H1 (cell line): Measurements from ENCODE around the gene FOXD2. TPM values are rescaled to one million over a fixed set of nuclear protein-coding genes. Genes with fewer than 3 reads are reported as not detected.

ENCODE experiments used
- ASH2L ChIP-seq: fragments of 200-600, 300-600 bp; sonication (generic); IDR thresholded peaks from one replicate; pipeline ENCODE4 v1.7.1; 2017; ENCODE audit warnings: low read length
- ATF2 ChIP-seq: IDR thresholded peaks from 2 replicates; pipeline ENCODE4 v1.6.1; 2012; ENCODE audit warnings: low read length, inconsistent platforms
- BRCA1 ChIP-seq: IDR thresholded peaks from 2 replicates; pipeline ENCODE4 v1.6.1; 2012; ENCODE audit warnings: low read depth, low read length, improper control_type of control experiment
- CREB1 ChIP-seq: IDR thresholded peaks from 2 replicates; pipeline ENCODE4 v1.6.1; 2012; ENCODE audit warnings: inconsistent platforms
- GABPA ChIP-seq: IDR thresholded peaks from 2 replicates; pipeline ENCODE4 v1.6.1; 2011; ENCODE audit warnings: mild to moderate bottlenecking, low read length, moderate library complexity, borderline replicate concordance; ENCODE audit not compliant: insufficient read depth
- GTF2F1 ChIP-seq: IDR thresholded peaks from 2 replicates; pipeline ENCODE4 v1.6.1; 2012; ENCODE audit warnings: low read depth, low read length, improper control_type of control experiment, borderline replicate concordance
- JUND ChIP-seq: IDR thresholded peaks from 2 replicates; pipeline ENCODE4 v1.6.1; 2011; ENCODE audit warnings: mild to moderate bottlenecking, improper control_type of control experiment, low read length
- KDM1A ChIP-seq: fragments of 200-600, 300-600 bp; sonication (generic); IDR thresholded peaks from 2 replicates; pipeline ENCODE4 v1.7.1; 2016; ENCODE audit warnings: mild to moderate bottlenecking, low read length, borderline replicate concordance
- KDM4A ChIP-seq: IDR thresholded peaks from one replicate; pipeline ENCODE4 v1.7.1; 2012; ENCODE audit warnings: low read depth, mild to moderate bottlenecking, moderate library complexity, low read length, inconsistent platforms; ENCODE audit not compliant: severe bottlenecking
- PHF8 ChIP-seq: fragments of 200-600 bp; sonication (generic); conservative IDR thresholded peaks from 2 replicates; pipeline ENCODE4 v1.7.1; 2012; ENCODE audit warnings: low read depth, mild to moderate bottlenecking, inconsistent platforms, low read length, moderate library complexity
- RAD21 ChIP-seq, 2 experiments: IDR thresholded peaks in 1 of 2; conservative IDR thresholded peaks in 1 of 2; 2 replicates each; pipeline ENCODE4 v1.6.1; 2011; ENCODE audit warnings: low read depth in 2 of 2, low read length in 2 of 2, improper control_type of control experiment in 1 of 2, inconsistent platforms in 1 of 2, mild to moderate bottlenecking in 1 of 2, moderate library complexity in 1 of 2
- RBBP5 ChIP-seq: IDR thresholded peaks from 2 replicates; pipeline ENCODE4 v1.7.1; 2012; ENCODE audit warnings: low read depth, mild to moderate bottlenecking, inconsistent platforms, low read length, moderate library complexity, borderline replicate concordance
- RNF2 ChIP-seq: fragments of 200-900, 300-1000 bp; sonication (generic); IDR thresholded peaks from 2 replicates; pipeline ENCODE4 v1.7.1; 2016; ENCODE audit warnings: borderline replicate concordance, low read depth, mild to moderate bottlenecking, antibody characterized with exemption, low read length; ENCODE audit not compliant: poor library complexity, severe bottlenecking; ENCODE audit errors: missing control alignments
- SP1 ChIP-seq: IDR thresholded peaks from 2 replicates; pipeline ENCODE4 v1.6.1; 2011; ENCODE audit warnings: low read depth, low read length
- TAF1 ChIP-seq: IDR thresholded peaks from 2 replicates; pipeline ENCODE4 v1.6.1; 2011; ENCODE audit warnings: mild to moderate bottlenecking, low read depth, low read length
- TCF12 ChIP-seq: IDR thresholded peaks from 2 replicates; pipeline ENCODE4 v1.6.1; 2011; ENCODE audit warnings: low read depth, mild to moderate bottlenecking, low read length
- USF2 ChIP-seq: IDR thresholded peaks from 2 replicates; pipeline ENCODE4 v1.6.1; 2011; ENCODE audit warnings: low read length, improper control_type of control experiment
- YY1 ChIP-seq: IDR thresholded peaks from 2 replicates; pipeline ENCODE4 v1.6.1; 2011; ENCODE audit warnings: low read depth, mild to moderate bottlenecking, low read length
- polyA plus RNA-seq, 7 experiments: library from polyadenylated mRNA; depleted of rRNA in 3 of 7; stranded (reverse) in 5 of 7; unstranded in 2 of 7; fragments of >200 nt in 5 of 7; fragments of 200-250 nt in 2 of 7; gene quantifications; 1 replicate in 5 of 7; 2 replicates in 1 of 7; 4 replicates in 1 of 7; pipeline versions ENCODE4 v1.2.1 to v1.2.3, GENCODE V29; 2011 to 2013; ENCODE audit warnings: missing spikeins in 2 of 7, mixed read lengths in 2 of 7
- total RNA-seq: library from RNA; stranded (reverse); fragmentation: NEBNext Ultra II Directional; extraction: Animal tissue kit (Norgen Biotek cat#: 25700); gene quantifications from 2 replicates; pipeline ENCODE4 v1.2.1, GENCODE V29; 2021
- TF ChIP-seq, protein P1 (sequence below): IDR thresholded peaks from 2 replicates; pipeline ENCODE4 v1.6.1; 2012; ENCODE audit warnings: inconsistent platforms

Gene FOXD2
- total and polyA plus RNA-seq, 2 of the 8 experiments (the other 6 are each of a cell fraction or from before 2014, with no cell fraction given), result not detected

DNA sequence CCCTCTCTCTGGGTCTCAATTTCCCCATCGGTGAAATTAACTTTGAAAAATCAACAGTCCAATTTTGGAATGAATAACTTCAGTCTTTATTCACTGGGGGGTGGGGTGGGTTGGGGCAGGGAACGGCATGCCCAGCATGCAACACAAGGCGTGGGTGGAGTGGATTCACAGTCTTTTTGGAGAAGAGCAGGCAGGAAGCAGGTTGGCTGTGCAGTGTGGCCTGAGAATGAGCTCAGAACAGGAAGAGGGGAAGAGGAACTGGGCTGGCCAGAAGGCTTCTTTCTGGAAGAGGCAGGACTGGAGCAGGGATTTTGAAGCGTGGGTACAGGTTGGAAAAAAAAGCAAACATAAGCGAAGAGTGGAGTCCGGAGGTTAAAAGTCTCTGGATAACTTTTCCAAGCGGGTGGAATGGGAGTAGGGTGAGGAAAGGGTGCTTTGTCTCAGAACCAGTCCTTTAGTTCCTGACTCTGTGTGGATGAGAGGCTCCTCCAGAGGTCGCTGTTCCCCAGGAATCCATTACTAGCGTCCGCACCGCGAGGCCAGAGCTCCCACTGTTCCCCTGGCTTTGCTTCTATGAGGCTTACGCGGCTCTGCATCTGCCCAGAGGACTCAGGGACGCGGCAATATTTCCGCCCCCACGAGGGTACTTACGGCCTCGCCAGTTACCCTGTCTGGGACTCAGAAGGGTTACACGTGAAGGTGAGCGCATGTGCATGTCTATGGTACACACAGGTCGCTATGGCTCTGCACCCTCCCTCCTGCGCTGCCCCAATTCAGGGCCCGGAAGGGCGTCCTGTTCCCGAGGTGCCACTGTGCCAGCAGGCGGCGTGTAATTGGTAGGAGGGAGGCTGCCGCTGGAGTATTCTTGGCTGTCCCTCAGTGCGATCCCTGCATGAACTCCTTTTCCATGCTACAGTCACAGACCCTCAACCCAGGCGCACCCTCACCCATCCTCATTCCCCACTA is 5.5 kb upstream of the FOXD2 start (continued):
- TF ChIP-seq SP1 (no peak), ASH2L (peak; percentile 61), BRCA1 (no peak), PHF8 (no peak), KDM4A (peak; percentile 65), KDM1A (0 out of 2 replicates have a peak, but pooled peaks have one; percentile 22), TCF12 (0 out of 2 replicates have a peak, but pooled peaks have one; percentile 3), RNF2 (peak; percentile 39), RAD21 (IDR thresholded peaks at IDR 0.05 in 1 of 2, conservative IDR thresholded peaks at IDR 0.05 in 1 of 2; ENCODE audit: low read depth in 2 of 2, low read length in 2 of 2) (peak; percentile 79 to 83), RBBP5 (peak; percentile 72; the same call in 1 of the 2 replicates), YY1 (peak; percentile 72; the same call in 1 of the 2 replicates), GABPA (0 out of 2 replicates have a peak, but pooled peaks have one; percentile 40), CREB1 (peak; percentile 6; the same call in 1 of the 2 replicates), JUND (no peak), GTF2F1 (no peak), TAF1 (peak; percentile 28; the same call in 1 of the 2 replicates), ATF2 (0 out of 2 replicates have a peak, but pooled peaks have one; percentile 31), USF2 (no peak)
- TF ChIP-seq, protein P1, sequence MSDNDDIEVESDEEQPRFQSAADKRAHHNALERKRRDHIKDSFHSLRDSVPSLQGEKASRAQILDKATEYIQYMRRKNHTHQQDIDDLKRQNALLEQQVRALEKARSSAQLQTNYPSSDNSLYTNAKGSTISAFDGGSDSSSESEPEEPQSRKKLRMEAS, result peak; percentile 51
